ENCODE results near the gene KRTAP2-1. TPM values are rescaled to one million over a fixed set of nuclear protein-coding genes. Genes with fewer than 3 reads are reported as not detected.
"Not testable (repeated sequence)": the region's sequence is repeated elsewhere in the genome, so short reads cannot be mapped to it uniquely, and the experiment has no call there.

Gene KRTAP2-1
- polyA plus RNA-seq, 4 donors, result not detected

DNA sequence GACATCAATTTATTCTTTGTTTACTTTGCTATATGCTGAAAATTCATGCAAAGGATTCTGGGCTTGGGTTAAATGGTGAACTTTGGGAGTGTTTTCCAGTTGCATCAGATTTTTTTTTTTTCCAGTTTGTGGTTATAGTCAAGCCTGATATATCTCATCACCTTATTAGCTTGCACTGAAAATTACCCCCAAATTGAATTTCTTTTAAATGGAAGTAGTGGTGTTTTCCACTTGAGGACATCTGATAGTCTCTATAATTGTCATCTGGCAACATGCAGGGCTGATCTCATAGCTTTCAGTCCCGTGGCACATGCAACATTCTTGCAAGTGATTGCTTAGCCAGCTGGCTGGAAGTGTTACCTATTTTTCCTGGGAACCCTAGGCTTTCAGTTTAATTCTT, 33.5 kb downstream of the KRTAP2-1 start:
- DNase-seq (ENCODE audit: low read depth in 4 of 4, low spot score in 3 of 4), result no peak

GRCh38 chr17:41013181-41013580, 33.9 kb downstream of the KRTAP2-1 start:
- DNase-seq (ENCODE audit: low read depth in 4 of 4, low spot score in 3 of 4), result no peak

DNA sequence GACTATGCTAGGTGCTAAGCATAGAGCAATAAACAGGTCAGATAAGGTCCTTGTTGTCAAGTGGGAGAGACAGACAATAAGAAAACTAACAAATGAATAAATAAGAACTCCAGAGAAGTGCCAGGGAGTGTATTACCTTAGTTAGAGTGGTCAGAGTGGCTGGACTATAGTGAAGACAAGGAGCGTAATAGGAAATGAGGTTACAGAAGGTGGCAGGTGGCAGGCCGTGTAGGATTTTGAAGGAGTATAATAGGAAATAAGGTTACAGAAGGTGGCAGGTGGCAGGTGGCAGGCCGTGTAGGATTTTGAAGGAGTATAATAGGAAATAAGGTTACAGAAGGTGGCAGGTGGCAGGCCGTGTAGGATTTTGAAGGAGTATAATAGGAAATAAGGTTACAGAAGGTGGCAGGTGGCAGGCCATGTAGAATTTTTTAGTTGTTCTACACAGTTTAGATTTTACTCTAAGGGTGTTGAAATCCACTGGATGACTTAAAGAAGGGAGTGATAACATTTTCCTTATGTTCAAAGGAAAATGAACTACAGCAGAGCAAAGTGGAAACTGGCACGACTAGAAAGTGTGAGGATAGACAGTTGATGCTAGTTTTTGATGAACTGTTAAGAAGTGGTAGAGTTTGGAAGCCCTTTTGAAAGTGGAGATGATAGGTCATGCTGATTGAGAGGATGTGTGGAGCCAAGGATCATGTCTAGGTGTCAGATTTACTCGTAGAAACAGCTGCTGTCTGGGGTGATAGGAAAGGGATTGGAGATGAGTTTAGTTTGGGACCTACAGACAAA, 34.6 kb downstream of the KRTAP2-1 start:
- DNase-seq (ENCODE audit: low read depth in 4 of 4, low spot score in 3 of 4), result no peak

- no peak for DNase-seq (ENCODE audit: low read depth in 4 of 4, low spot score in 3 of 4)
Observed at GRCh38 chr17:41010441-41010840, 36.7 kb downstream of the KRTAP2-1 start.

GRCh38 chr17:41009936-41010335, 37.2 kb downstream of the KRTAP2-1 start:
- no peak for DNase-seq (ENCODE audit: low read depth in 4 of 4, low spot score in 3 of 4)

GRCh38 chr17:41009301-41009760, 37.8 kb downstream of the KRTAP2-1 start:
- no peak for DNase-seq (ENCODE audit: low read depth in 4 of 4, low spot score in 3 of 4)

GRCh38 chr17:41008811-41009210, 38.3 kb downstream of the KRTAP2-1 start, which contains the start of gene KRTAP3-1:
KRTAP3-1 (minus strand) TSS chr17:41009128; CDS start chr17:41009074, 54 bp downstream.
- no peak for DNase-seq (ENCODE audit: low read depth in 4 of 4, low spot score in 3 of 4)

DNA sequence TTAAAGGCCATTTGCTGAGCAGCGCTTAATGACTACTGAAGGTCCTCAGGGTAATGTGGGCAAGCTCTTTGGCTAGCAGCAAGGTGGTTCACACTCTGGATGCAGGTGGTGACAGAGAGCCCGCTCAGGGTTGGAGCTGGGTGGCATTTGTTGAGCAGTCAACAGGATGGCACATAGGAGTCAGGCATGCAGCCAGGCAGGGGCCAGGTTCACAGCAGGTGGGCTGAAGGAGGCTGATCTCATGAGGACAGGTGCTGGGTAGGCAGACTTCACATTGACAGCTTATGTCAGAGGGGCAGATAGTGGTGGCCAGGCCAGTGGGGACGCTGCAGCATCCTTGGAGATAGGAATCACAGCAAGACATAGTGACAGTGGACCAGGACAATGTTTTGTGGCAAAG, 42.7 kb downstream of the KRTAP2-1 start:
- DNase-seq (ENCODE audit: low read depth in 4 of 4, low spot score in 3 of 4), result no peak

GRCh38 chr17:41003926-41004325, 43.2 kb downstream of the KRTAP2-1 start:
- DNase-seq (ENCODE audit: low read depth in 4 of 4, low spot score in 3 of 4), result no peak

GRCh38 chr17:41002814-41003213, 44.3 kb downstream of the KRTAP2-1 start:
- DNase-seq (ENCODE audit: low read depth in 4 of 4, low spot score in 3 of 4), result no peak

DNA sequence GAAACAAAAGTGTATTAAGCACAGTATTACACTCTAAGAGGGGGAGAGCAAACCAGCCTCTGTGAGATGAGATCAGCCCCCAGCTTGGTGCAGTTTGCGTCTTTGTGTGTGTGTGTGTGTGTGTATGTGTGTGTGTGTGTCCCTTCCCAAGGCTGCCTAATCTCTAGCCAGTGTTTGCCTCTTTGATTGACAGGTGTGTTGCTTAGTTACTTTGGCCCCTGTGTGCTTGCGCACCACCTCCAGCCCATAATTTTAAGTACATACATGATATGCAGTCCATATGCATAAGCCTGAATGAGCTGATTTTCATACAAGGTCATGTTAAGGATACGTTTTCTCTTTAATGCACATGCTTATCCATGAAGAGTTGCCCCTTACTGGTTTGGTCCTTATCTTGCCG, 45.3 kb downstream of the KRTAP2-1 start:
- no peak for DNase-seq (ENCODE audit: low read depth in 4 of 4, low spot score in 3 of 4)

GRCh38 chr17:40999563-40999962, 47.6 kb downstream of the KRTAP2-1 start, which contains the start of gene KRTAP3-2:
KRTAP3-2 (minus strand) TSS chr17:40999906; CDS start chr17:40999853, 53 bp downstream.
- DNase-seq (ENCODE audit: low read depth in 4 of 4, low spot score in 3 of 4), result not testable (repeated sequence)

DNA sequence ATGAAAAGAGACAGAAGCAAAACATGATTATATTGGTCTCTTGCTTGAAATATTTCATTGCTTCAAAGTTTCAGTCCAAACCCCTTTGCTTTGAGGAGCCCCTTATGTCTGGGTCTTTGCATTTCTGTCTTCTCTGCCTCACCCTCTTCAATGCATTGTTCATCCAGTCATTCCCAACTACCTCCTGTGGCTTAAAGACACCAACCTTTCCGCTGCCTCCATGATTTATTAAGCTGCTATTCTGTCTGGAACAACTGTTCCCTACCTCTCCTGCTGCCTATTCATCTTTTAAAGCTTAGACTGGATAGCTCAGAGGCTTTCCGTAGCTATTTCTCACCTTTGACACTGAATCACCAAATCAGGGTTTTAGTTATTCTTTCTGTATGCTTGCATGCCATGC, 49.8 kb downstream of the KRTAP2-1 start:
- DNase-seq (ENCODE audit: low read depth in 4 of 4, low spot score in 3 of 4), result no peak

- no peak for DNase-seq (ENCODE audit: low read depth in 4 of 4, low spot score in 3 of 4)
Observed at GRCh38 chr17:40996829-40997228, 50.3 kb downstream of the KRTAP2-1 start.

Other genes starting within 250 kb of the KRTAP2-1 start
- under 1 TPM in 1 of 4 donors, not detected in 3; 0.19 TPM for gene KRT28, start 247.4 kb downstream of the KRTAP2-1 start, polyA plus RNA-seq (ENCODE audit: insufficient read length in 4 of 4)
- 10 to 100 TPM; 49.3 to 60.0 (median 58.1) TPM for gene KRT10, start 224.7 kb downstream of the KRTAP2-1 start, polyA plus RNA-seq (ENCODE audit: insufficient read length in 4 of 4)
- gene KRT12, start 180.1 kb downstream of the KRTAP2-1 start, polyA plus RNA-seq (ENCODE audit: insufficient read length in 4 of 4), result under 1 TPM in 2 of 4 donors, not detected in 2; 0.10 to 0.27 TPM
- 1 to 10 TPM in 1 of 4 donors, under 1 TPM in 2, not detected in 1; 0.09 to 2.0 (median 0.58) TPM for gene KRT20, start 162.1 kb downstream of the KRTAP2-1 start, polyA plus RNA-seq (ENCODE audit: insufficient read length in 4 of 4)
- 1 to 10 TPM in 2 of 4 donors, under 1 TPM in 2; 0.52 to 2.1 (median 1.0) TPM for gene KRT23, start 109.7 kb downstream of the KRTAP2-1 start, polyA plus RNA-seq (ENCODE audit: insufficient read length in 4 of 4)
- gene KRT39, start 80.4 kb downstream of the KRTAP2-1 start, polyA plus RNA-seq (ENCODE audit: insufficient read length in 4 of 4), result not detected
- gene KRT40, start 63.0 kb downstream of the KRTAP2-1 start, polyA plus RNA-seq (ENCODE audit: insufficient read length in 4 of 4), result under 1 TPM in 1 of 4 donors, not detected in 3; 0.07 TPM
- gene KRTAP3-3, start 53.2 kb downstream of the KRTAP2-1 start, polyA plus RNA-seq (ENCODE audit: insufficient read length in 4 of 4), result not detected
- gene KRTAP3-2, start 47.4 kb downstream of the KRTAP2-1 start, polyA plus RNA-seq (ENCODE audit: insufficient read length in 4 of 4), result not detected
- not detected for gene KRTAP3-1, start 38.2 kb downstream of the KRTAP2-1 start, polyA plus RNA-seq (ENCODE audit: insufficient read length in 4 of 4)
- not detected for gene KRTAP1-5, start 20.1 kb downstream of the KRTAP2-1 start, polyA plus RNA-seq (ENCODE audit: insufficient read length in 4 of 4)
- not detected for gene KRTAP1-4, start 17.1 kb downstream of the KRTAP2-1 start, polyA plus RNA-seq (ENCODE audit: insufficient read length in 4 of 4)
- not detected for gene KRTAP1-3, start 12.4 kb downstream of the KRTAP2-1 start, polyA plus RNA-seq (ENCODE audit: insufficient read length in 4 of 4)
- not detected for gene KRTAP1-1, start 5.9 kb downstream of the KRTAP2-1 start, polyA plus RNA-seq (ENCODE audit: insufficient read length in 4 of 4)
- not detected for gene KRTAP2-2, start 7.9 kb upstream of the KRTAP2-1 start, polyA plus RNA-seq (ENCODE audit: insufficient read length in 4 of 4)
- gene KRTAP2-3, start 12.8 kb upstream of the KRTAP2-1 start, polyA plus RNA-seq (ENCODE audit: insufficient read length in 4 of 4), result not detected
- gene KRTAP2-4, start 18.6 kb upstream of the KRTAP2-1 start, polyA plus RNA-seq (ENCODE audit: insufficient read length in 4 of 4), result not detected
- not detected for gene KRTAP4-7, start 36.8 kb upstream of the KRTAP2-1 start, polyA plus RNA-seq (ENCODE audit: insufficient read length in 4 of 4)
- gene KRTAP4-8, start 50.8 kb upstream of the KRTAP2-1 start, polyA plus RNA-seq (ENCODE audit: insufficient read length in 4 of 4), result not detected
- not detected for gene KRTAP4-16, start 54.9 kb upstream of the KRTAP2-1 start, polyA plus RNA-seq (ENCODE audit: insufficient read length in 4 of 4)
- gene KRTAP4-9, start 58.1 kb upstream of the KRTAP2-1 start, polyA plus RNA-seq (ENCODE audit: insufficient read length in 4 of 4), result not detected
- not detected for gene KRTAP4-11, start 71.1 kb upstream of the KRTAP2-1 start, polyA plus RNA-seq (ENCODE audit: insufficient read length in 4 of 4)
- not detected for gene KRTAP4-12, start 76.9 kb upstream of the KRTAP2-1 start, polyA plus RNA-seq (ENCODE audit: insufficient read length in 4 of 4)
- not detected for gene KRTAP4-6, start 93.2 kb upstream of the KRTAP2-1 start, polyA plus RNA-seq (ENCODE audit: insufficient read length in 4 of 4)
- gene KRTAP4-5, start 102.5 kb upstream of the KRTAP2-1 start, polyA plus RNA-seq (ENCODE audit: insufficient read length in 4 of 4), result not detected
- not detected for gene KRTAP4-4, start 113.4 kb upstream of the KRTAP2-1 start, polyA plus RNA-seq (ENCODE audit: insufficient read length in 4 of 4)
- gene KRTAP4-3, start 120.9 kb upstream of the KRTAP2-1 start, polyA plus RNA-seq (ENCODE audit: insufficient read length in 4 of 4), result not detected
- gene KRTAP4-2, start 130.9 kb upstream of the KRTAP2-1 start, polyA plus RNA-seq (ENCODE audit: insufficient read length in 4 of 4), result not detected
- not detected for gene KRTAP4-1, start 137.6 kb upstream of the KRTAP2-1 start, polyA plus RNA-seq (ENCODE audit: insufficient read length in 4 of 4)
- not detected for gene KRTAP9-1, start 142.6 kb upstream of the KRTAP2-1 start, polyA plus RNA-seq (ENCODE audit: insufficient read length in 4 of 4)
- gene KRTAP9-2, start 179.3 kb upstream of the KRTAP2-1 start, polyA plus RNA-seq (ENCODE audit: insufficient read length in 4 of 4), result not detected
- not detected for gene KRTAP9-3, start 185.1 kb upstream of the KRTAP2-1 start, polyA plus RNA-seq (ENCODE audit: insufficient read length in 4 of 4)
- gene KRTAP9-8, start 190.7 kb upstream of the KRTAP2-1 start, polyA plus RNA-seq (ENCODE audit: insufficient read length in 4 of 4), result not detected
- not detected for gene KRTAP9-4, start 202.4 kb upstream of the KRTAP2-1 start, polyA plus RNA-seq (ENCODE audit: insufficient read length in 4 of 4)
- gene KRTAP9-9, start 208.1 kb upstream of the KRTAP2-1 start, polyA plus RNA-seq (ENCODE audit: insufficient read length in 4 of 4), result not detected
- not detected for gene KRTAP9-6, start 218.1 kb upstream of the KRTAP2-1 start, polyA plus RNA-seq (ENCODE audit: insufficient read length in 4 of 4)
- not detected for gene KRTAP9-7, start 228.4 kb upstream of the KRTAP2-1 start, polyA plus RNA-seq (ENCODE audit: insufficient read length in 4 of 4)